GM12892 (cell line): ENCODE results near the gene STARD8.

Experiments
- POLR2A ChIP-seq: IDR thresholded peaks from 2 replicates; pipeline ENCODE4 v1.6.1; 2011; ENCODE audit warnings: low read depth, low read length, control low read depth
- POLR2AphosphoS5 ChIP-seq: IDR thresholded peaks from 2 replicates; pipeline ENCODE4 v1.6.1; 2011; ENCODE audit warnings: low read depth, low read length, control low read depth

GRCh38 chrX:68753218-68753617, 105.8 kb downstream of the STARD8 start:
- TF ChIP-seq POLR2AphosphoS5 (no peak), POLR2A (no peak)
